HUES6 (cell line): ENCODE measurements around the gene ARG1.
A peak's percentile ranks its signal among the peaks of the same experiment; 100 is the strongest.

ENCODE experiments used
- H3K27ac ChIP-seq: 2 replicates; pipeline ENCODE4 v1.7.0; 2013; ENCODE audit warnings: low read depth, mild to moderate bottlenecking, low read length, inconsistent platforms
- H3K27me3 ChIP-seq: 2 replicates; pipeline ENCODE4 v1.6.1; 2013; ENCODE audit warnings: low read length; ENCODE audit not compliant: control insufficient read depth, insufficient read depth
- H3K36me3 ChIP-seq: 2 replicates; pipeline ENCODE4 v1.6.1; 2013; ENCODE audit warnings: low read length; ENCODE audit not compliant: control insufficient read depth, insufficient read depth
- H3K4me1 ChIP-seq: 2 replicates; pipeline ENCODE4 v1.6.1; 2013; ENCODE audit warnings: low read length; ENCODE audit not compliant: control insufficient read depth, insufficient read depth
- H3K4me3 ChIP-seq: 2 replicates; pipeline ENCODE4 v1.5.1; 2013; ENCODE audit warnings: low read depth, low read length
- H3K9ac ChIP-seq: one replicate; pipeline ENCODE4 v1.6.1; 2013; ENCODE audit warnings: mild to moderate bottlenecking, low read length
- H3K9me3 ChIP-seq: 2 replicates; pipeline ENCODE4 v1.6.1; 2013; ENCODE audit warnings: low read depth, low read length; ENCODE audit not compliant: control insufficient read depth, insufficient read depth

ARG1 gene

GRCh38 chr6:131586543-131586942, 13.5 kb downstream of the ARG1 start:
- H3K9ac ChIP-seq = no peak overlapping the region
- no peaks in the 10 kb centered on the region for H3K9me3 ChIP-seq
- no peaks in the 10 kb centered on the region for H3K4me1 ChIP-seq
- no peaks in the 10 kb centered on the region for H3K27me3 ChIP-seq
- peaks cover 70% of the 10 kb centered on the region for H3K36me3 ChIP-seq
- H3K4me3 ChIP-seq = no peak overlapping the region
- no peak overlapping the region for H3K27ac ChIP-seq

GRCh38 chr6:131587909-131588308, 14.9 kb downstream of the ARG1 start:
- Histone ChIP-seq H3K4me3 (no peak overlapping the region), H3K9me3 (no peaks in the 10 kb centered on the region), H3K9ac (no peak overlapping the region), H3K4me1 (no peaks in the 10 kb centered on the region), H3K36me3 (peaks cover 76% of the 10 kb centered on the region), H3K27me3 (no peaks in the 10 kb centered on the region), H3K27ac (no peak overlapping the region)

GRCh38 chr6:131588643-131589042, 15.6 kb downstream of the ARG1 start:
- no peaks in the 10 kb centered on the region for H3K9me3 ChIP-seq
- no peak overlapping the region for H3K27ac ChIP-seq
- H3K9ac ChIP-seq = no peak overlapping the region
- H3K4me1 ChIP-seq = no peaks in the 10 kb centered on the region
- H3K27me3 ChIP-seq = no peaks in the 10 kb centered on the region
- H3K4me3 ChIP-seq = no peak overlapping the region
- H3K36me3 ChIP-seq = peaks cover 73% of the 10 kb centered on the region

DNA sequence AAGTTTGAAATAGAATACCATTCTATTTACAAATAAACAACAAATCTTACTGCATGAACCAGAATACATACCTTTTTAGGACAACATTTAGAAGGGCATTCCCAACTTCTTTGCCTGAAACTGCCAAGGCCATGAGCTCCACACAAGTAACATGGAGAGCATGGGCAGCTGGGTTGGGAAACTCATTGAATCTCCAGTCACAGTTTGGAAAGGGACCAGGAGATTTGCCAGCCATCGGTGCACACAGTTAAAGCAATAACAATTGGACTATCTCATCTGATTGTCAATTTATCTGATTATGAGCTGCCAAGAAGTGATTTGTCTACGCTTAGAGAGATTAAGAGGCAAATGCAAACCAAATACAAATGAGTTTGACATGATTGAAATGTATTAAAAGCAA, 19.9 kb downstream of the ARG1 start:
- Histone ChIP-seq H3K27ac (no peak overlapping the region), H3K9ac (no peak overlapping the region), H3K27me3 (no peaks in the 10 kb centered on the region), H3K9me3 (no peaks in the 10 kb centered on the region), H3K4me3 (no peak overlapping the region), H3K36me3 (peaks cover 85% of the 10 kb centered on the region), H3K4me1 (no peaks in the 10 kb centered on the region)

GRCh38 chr6:131594074-131594473, 21.0 kb downstream of the ARG1 start:
- no peak overlapping the region for H3K4me3 ChIP-seq
- H3K27ac ChIP-seq = no peak overlapping the region
- no peak overlapping the region for H3K9ac ChIP-seq
- H3K27me3 ChIP-seq = no peaks in the 10 kb centered on the region
- no peaks in the 10 kb centered on the region for H3K9me3 ChIP-seq
- H3K4me1 ChIP-seq = no peaks in the 10 kb centered on the region
- H3K36me3 ChIP-seq = peaks cover 85% of the 10 kb centered on the region

DNA sequence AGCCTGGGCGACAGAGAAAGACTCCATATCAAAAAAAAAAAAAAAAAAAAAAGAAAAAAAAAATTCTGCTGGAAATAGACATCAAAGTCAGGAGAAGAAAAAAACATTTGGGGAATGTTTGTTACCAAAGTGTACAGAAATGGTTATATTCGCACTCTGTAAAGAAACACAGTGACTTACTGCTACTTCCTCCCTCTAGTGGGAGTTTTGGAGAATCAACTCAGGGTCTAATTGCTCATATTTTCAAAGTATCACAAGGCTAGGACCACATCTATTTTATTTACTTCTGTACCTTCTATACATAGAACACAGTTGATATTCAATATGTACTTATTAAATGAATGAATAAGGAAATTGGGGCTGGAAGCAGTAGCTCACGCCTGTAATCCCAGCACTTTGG, 24.4 kb downstream of the ARG1 start:
- Histone ChIP-seq H3K27me3 (no peaks in the 10 kb centered on the region), H3K4me1 (no peaks in the 10 kb centered on the region), H3K36me3 (peaks cover 89% of the 10 kb centered on the region), H3K4me3 (no peak overlapping the region), H3K9me3 (no peaks in the 10 kb centered on the region), H3K27ac (no peak overlapping the region), H3K9ac (no peak overlapping the region)

- Histone ChIP-seq H3K4me3 (no peak overlapping the region), H3K9me3 (no peaks in the 10 kb centered on the region), H3K36me3 (peaks cover 88% of the 10 kb centered on the region), H3K27me3 (no peaks in the 10 kb centered on the region), H3K27ac (no peak overlapping the region), H3K4me1 (no peaks in the 10 kb centered on the region), H3K9ac (no peak overlapping the region)
Observed at GRCh38 chr6:131600716-131601115, 27.7 kb downstream of the ARG1 start.

DNA sequence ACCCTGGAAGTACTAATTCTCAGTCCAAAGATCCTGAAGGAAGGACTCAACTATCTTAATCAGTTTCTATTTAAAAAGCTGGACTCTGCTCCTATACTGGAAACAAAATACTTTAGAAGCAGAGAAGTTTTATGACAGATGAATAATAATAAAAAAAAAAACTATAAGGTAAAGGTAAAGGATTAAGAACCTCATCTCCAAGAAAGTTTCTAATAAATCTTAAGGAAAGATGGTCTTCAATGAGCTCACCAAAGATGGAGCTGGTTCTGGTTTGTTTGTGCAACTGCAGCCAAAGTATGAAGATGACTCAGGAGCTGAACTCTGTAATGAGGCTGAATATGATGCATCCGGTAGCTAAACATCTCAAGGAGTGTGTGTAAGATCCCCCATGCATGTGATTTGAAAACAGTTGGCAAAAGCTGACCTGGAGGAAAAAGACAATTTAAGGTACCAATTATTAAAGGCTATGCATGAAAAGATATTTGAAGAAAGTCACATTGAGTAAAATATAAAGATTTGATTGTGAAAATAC, 29.8 kb downstream of the ARG1 start:
- H3K4me1 ChIP-seq = no peaks in the 10 kb centered on the region
- no peak overlapping the region for H3K27ac ChIP-seq
- peaks cover 89% of the 10 kb centered on the region for H3K36me3 ChIP-seq
- no peak overlapping the region for H3K4me3 ChIP-seq
- no peaks in the 10 kb centered on the region for H3K27me3 ChIP-seq
- H3K9me3 ChIP-seq = no peaks in the 10 kb centered on the region
- no peak overlapping the region for H3K9ac ChIP-seq

- H3K27me3 ChIP-seq = no peaks in the 10 kb centered on the region
- no peak overlapping the region for H3K27ac ChIP-seq
- H3K9ac ChIP-seq = no peak overlapping the region
- no peaks in the 10 kb centered on the region for H3K4me1 ChIP-seq
- H3K9me3 ChIP-seq = no peaks in the 10 kb centered on the region
- H3K4me3 ChIP-seq = no peak overlapping the region
- H3K36me3 ChIP-seq = peaks cover 79% of the 10 kb centered on the region
Observed at GRCh38 chr6:131613296-131613925, 40.4 kb downstream of the ARG1 start.

- Histone ChIP-seq H3K9ac (no peak overlapping the region), H3K27me3 (no peaks in the 10 kb centered on the region), H3K27ac (no peak overlapping the region), H3K9me3 (no peaks in the 10 kb centered on the region), H3K36me3 (peaks cover 81% of the 10 kb centered on the region), H3K4me3 (no peak overlapping the region), H3K4me1 (no peaks in the 10 kb centered on the region)
Observed at GRCh38 chr6:131615275-131615674, 42.2 kb downstream of the ARG1 start.

- H3K27ac ChIP-seq = peak within 1 kb of the TSS; percentile 11; the same call in 1 of the 2 replicates
- peak within 1 kb of the TSS; percentile 89 for H3K4me3 ChIP-seq
- H3K9me3 ChIP-seq = no peaks in the 10 kb centered on the region
- peaks cover 3% of the 10 kb centered on the region; the same call in 1 of the 2 replicates for H3K27me3 ChIP-seq
- H3K9ac ChIP-seq = peak within 1 kb of the TSS; percentile 79
- peaks cover 8% of the 10 kb centered on the region; the same call in 1 of the 2 replicates for H3K4me1 ChIP-seq
- peaks cover 26% of the 10 kb centered on the region for H3K36me3 ChIP-seq
Observed at GRCh38 chr6:131627724-131628682, 55.0 kb downstream of the ARG1 start, which contains the start of gene MED23. Gene MED23, minus strand, starts transcription at chr6:131628242. Its CDS starts 193 bp downstream, at chr6:131628049.
